ENCODE measurements around the gene PRADC1.

PRADC1 gene

GRCh38 chr2:73258186-73258912 lies 25.3 kb upstream of the PRADC1 start:
- no peak for DNase-seq

- no peak for DNase-seq
Measured at GRCh38 chr2:73257425-73258125, 24.5 kb upstream of the PRADC1 start.

DNA sequence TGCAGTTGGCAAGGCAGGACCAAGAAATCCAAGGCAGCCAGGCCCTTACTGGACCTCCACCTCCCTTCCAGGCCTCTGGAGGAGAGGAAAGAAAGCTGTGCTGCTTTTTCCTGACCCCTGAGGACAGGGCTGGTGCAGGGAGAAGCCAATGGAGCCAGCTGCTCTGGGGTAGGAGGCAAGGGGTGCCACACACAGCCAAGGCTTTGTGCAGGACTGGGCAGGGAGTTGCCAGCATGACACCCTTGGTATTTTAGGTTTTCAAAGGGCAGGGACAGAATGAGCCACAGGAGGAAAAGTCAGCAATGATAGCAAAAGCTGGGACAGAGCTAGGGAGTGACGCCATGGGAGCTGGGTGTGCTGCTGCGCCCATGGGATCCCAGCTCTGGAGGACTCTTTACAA lies 24.0 kb upstream of the PRADC1 start:
- no peak for DNase-seq

- DNase-seq: no peak
Measured at GRCh38 chr2:73256618-73256922, 23.5 kb upstream of the PRADC1 start.

DNA sequence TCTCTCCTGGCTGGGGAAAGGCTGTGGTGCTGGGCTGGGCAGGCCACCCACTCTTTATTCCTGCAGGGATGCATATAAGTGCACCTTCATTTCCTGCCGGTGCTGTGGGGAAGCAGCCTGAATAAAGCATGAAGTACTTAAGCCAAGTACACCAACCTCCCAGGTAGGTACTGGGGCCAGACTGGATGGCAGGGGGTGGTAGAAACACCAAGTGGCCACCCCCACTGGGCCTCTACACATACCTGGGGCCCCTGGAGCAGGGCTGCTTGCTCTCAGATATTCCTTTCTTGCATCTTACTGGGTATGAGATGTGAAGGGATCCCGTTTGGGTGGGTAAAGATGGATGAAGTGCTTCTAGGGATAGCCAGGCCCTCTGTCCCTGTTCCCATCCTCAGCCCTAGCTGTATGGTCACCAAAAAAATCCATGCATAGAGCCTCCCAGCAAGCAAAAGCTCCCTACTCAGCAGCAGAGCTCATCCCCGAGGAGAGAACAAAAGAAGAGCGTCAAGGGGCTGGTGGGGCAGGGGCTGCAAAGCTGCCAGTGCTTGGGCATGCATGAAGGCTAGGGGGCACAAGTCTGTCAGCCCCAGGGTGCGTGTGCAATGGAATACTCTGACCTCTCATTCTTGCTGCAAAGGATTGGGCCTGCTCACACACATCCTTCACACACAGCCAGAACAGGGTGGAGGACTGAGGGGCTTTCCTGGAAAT lies 23.0 kb upstream of the PRADC1 start:
- DNase-seq: no peak

- DNase-seq: no peak
Measured at GRCh38 chr2:73255007-73255644, 22.1 kb upstream of the PRADC1 start.

DNA sequence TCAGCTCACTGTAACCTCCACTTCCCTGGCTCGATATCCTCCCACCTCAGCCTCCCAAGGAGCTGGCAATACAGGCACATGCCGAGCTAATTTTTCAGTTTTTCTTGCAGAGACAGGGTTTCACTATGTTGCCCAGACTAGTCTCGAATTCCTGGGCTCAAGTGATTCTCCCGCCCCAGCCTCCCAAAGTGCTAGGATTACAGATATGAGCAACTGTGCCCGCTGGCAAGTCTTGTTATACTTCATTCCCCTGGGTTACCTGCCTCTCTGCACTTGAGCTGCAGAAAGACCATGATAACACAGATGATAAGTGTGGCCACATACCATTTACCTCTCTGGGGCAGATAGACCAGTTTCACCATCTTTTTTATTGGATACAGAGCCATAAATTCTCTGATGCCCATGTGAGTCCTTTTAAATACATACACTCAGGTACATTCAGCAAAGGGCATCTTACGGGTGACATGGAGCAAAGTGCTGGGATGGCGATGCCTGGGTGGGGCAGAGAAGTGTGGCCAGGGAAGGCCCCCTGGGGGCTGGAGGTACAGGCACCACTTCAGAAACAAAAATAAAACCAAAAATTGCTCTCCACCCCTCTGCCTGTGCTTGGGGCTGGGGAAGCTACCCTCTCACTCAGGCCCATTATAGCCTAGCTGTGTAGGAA lies 21.4 kb upstream of the PRADC1 start:
- DNase-seq: no peak

GRCh38 chr2:73253901-73254300 lies 20.9 kb upstream of the PRADC1 start:
- no peak for DNase-seq

DNA sequence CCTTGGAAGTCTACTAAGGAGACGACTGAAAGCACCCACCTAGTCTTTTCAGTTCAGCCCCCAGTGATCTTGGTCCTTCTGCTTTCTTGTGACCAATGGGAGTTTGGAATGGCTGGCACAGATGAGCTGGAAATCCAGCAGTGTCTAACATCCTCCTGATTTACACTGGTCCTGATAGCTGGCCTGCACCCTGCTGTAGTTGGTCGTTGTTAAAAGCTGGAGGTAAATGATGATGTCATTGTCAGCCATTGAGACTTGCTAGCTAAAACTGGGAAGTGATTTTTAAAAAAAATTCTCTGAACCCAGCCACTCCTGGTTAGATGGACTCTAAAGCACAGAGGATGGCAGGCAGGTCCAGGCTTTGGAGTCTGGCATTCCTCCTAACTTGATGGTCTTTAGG lies 20.4 kb upstream of the PRADC1 start:
- no peak for DNase-seq

DNA sequence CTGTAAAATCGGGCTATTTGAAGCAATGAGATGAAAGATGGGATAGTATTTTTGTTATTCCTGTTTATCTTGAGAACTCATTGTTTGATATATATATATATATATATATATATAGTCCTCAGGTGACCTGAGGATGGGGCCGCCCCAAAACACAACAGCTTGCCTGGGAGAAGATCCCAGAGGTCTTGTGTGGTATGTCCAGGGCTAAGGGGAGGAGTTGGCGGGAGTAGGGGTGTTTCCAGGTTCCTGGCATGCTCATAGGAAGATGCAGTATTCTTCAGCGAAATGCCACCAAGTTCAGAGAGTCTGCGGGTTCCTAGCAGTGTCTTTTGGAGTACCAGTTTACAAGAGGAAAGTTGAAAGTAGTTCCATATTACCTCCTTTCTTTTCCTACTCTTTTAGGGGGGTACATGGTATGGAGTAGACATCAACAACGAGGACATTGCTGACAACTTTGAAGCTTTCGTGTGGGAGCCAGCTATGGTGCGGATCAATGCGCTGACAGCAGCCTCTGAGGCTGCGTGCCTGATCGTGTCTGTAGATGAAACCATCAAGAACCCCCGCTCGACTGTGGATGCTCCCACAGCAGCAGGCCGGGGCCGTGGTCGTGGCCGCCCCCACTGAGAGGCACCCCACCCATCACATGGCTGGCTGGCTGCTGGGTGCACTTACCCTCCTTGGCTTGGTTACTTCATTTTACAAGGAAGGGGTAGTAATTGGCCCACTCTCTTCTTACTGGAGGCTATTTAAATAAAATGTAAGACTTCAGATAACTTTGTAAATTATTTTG lies 19.4 kb upstream of the PRADC1 start:
- no peak for DNase-seq

DNA sequence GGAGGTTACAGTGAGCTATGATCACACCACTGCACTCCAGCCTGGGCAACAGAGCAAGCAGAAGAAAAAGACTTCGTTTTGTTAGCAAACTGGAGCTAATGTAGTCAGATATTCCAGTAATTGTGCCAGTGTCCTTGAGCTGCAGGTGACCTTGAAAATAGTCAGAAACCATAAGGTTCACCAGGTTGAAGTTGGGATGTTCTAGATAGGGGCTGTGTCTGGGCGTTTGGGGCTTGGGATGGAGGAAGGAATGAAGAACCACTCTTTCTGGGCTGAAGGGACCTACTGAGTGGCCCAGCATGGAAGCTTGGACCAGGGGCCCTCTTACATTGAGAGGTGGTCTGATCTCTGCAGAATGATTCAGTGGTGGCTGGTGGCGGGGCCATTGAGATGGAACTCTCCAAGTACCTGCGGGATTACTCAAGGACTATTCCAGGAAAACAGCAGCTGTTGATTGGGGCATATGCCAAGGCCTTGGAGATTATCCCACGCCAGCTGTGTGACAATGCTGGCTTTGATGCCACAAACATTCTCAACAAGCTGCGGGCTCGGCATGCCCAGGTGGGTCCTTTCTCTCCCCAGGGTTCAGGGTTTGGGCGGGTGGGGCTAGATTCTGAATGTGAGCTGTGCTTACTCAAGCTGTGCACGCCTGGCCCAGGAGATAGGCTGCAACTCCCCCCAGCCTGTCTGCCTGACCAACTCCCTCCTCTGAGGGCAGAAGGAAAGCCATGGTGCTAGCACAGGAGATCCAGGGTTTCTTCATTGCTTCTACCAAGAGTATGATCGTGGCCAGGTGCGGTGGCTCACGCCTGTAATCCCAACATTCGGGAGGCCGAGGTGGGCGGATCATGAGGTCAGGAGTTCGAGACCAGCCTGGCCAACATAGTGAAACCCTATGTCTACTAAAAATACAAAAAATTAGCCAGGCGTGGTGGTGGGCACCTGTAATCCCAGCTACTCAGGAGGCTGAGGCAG lies 18.1 kb upstream of the PRADC1 start:
- DNase-seq: no peak

DNA sequence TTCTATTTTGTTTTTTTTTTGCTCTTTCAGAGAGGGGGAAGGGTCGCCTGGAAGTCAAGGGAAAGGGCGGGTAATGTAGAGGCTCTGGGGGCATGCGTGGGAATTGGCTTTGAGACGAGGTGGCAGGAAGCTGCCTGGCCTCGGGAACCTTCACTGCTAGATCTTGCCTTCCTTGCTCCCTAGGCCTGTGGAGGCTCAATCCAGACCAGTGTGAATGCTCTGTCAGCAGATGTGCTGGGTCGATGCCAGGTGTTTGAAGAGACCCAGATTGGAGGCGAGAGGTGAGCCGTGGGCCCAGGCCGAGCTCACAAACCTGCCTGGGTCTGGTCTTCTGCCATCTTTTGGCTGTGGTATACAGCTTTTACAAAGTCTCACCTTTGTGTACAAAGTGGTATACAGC lies 16.6 kb upstream of the PRADC1 start:
- no peak for DNase-seq

DNA sequence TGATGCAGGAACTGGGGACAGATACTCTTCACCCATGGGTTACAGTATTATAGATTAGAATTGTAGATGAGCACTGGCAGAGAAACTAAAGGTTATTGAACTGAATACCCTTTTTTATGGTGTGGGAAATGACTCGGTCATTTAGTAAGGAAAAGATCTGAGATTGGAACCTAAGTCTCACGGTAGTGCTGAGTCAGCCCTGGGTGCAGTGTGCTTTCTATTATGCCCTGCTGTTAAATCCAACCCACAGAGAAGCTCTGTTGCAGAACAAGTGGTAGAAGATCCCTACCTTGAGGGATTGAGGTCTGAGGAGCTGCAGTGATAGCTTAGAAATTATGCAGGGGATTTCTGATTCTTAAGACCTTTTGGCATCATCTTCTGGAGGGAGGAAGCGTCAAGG lies 13.8 kb upstream of the PRADC1 start:
- DNase-seq: no peak

GRCh38 chr2:73244580-73244979 lies 11.5 kb upstream of the PRADC1 start:
- DNase-seq: no peak

DNA sequence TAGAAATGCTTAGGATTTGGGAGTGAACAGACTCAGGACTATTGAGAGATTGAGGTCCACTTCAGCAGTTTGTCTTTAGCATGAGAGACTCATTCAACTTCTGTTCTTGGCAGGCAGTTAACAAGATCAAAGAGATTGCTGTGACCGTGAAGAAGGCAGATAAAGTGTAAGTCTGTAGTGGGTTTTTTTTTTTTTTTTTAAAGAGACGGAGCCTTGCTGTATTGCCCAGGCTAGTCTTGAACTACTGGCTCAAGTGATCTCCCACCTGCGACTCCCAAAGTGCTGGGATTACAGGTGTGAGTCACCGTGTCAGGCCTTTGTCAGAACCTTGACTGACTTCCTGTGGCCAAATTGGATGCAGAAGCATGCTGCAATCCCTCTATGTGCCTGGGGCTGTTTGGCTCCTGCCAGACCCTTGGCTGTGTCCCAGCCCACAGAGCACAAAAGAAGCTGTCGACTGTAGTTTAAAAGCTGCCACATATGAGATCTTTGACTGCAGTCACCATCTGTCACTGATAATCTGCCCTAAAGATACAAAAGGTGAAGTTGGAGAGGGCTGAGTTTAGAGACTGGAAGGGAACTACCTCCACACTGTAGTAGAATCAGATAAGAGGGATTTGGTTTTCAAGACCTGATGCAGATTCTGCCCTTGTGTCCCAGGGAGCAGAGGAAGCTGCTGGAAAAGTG lies 11.0 kb upstream of the PRADC1 start:
- no peak for DNase-seq

- no peak for DNase-seq
Measured at GRCh38 chr2:73239776-73240175, 6.7 kb upstream of the PRADC1 start.

GRCh38 chr2:73238976-73239375 lies 5.9 kb upstream of the PRADC1 start:
- no peak for DNase-seq

GRCh38 chr2:73238149-73238548 lies 5.1 kb upstream of the PRADC1 start:
- DNase-seq: no peak

- no peak for DNase-seq
Measured at GRCh38 chr2:73237168-73237567, 4.1 kb upstream of the PRADC1 start.

DNA sequence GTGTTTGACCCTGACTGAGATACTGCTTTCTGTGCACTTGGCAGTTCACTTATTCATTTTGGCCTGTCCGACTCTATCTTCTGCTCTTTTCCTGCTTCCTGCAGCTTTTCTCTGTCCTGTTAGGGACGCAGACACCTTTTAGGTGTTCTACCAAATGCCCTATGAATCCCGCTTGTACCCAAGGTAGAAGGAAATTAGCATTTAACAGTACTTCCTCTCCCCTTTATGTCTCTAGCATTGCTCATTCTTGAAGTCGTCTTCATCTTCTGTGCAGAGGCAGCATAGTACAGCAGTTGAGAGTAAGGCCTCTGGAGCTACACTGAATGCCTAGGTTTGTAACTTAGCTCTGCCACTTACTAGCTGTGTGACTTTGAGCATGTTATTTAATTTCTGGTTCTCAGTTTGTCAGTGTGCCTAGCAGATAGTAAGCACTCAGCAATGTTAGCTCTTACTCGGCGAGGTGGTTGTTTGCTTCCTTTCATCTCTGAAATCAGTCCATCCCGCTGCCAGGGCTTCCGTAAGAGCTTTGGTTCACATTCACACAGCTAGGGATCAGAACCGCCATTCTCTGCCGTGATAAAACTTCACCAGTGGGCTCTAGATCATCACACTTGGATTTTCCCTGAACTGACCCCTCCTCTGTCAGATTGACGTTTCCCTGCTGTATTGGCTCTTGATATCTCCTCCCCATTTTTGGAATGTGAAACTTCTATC lies 2.4 kb upstream of the PRADC1 start:
- DNase-seq: no peak

Data from NCI-H526 treated with DMSO at 0.1 percent for 48 hours (cell line).